Loucy (cell line): ENCODE data around the gene MSL3.

ENCODE experiments used
- H2AFZ ChIP-seq: fragments of 200-600 bp; sonication (generic); 2 replicates; pipeline ENCODE4 v1.6.0; 2016; ENCODE audit warnings: antibody characterized with exemption, mild to moderate bottlenecking, low read length, moderate library complexity
- H3F3A ChIP-seq: fragments of 200-600 bp; 2 replicates; pipeline ENCODE4 v1.6.0; 2016; ENCODE audit warnings: antibody characterized with exemption, low read depth, mild to moderate bottlenecking
- H3K27me3 ChIP-seq: fragments of 200-600 bp; sonication (generic); 2 replicates; pipeline ENCODE4 v1.6.1; 2014; ENCODE audit warnings: low read length, mild to moderate bottlenecking; ENCODE audit not compliant: insufficient read depth, poor library complexity, severe bottlenecking
- H3K36me3 ChIP-seq: fragments of 200-600 bp; sonication (generic); 2 replicates; pipeline ENCODE4 v1.6.1; 2016; ENCODE audit warnings: low read length; ENCODE audit not compliant: insufficient read depth
- H3K4me1 ChIP-seq: fragments of 200-600 bp; sonication (generic); 2 replicates; pipeline ENCODE4 v1.5.1; 2014; ENCODE audit warnings: low read length, mild to moderate bottlenecking; ENCODE audit not compliant: insufficient read depth, poor library complexity, severe bottlenecking
- H3K4me2 ChIP-seq: fragments of 200-600 bp; sonication (generic); 2 replicates; pipeline ENCODE4 v1.6.0; 2014; ENCODE audit warnings: antibody characterized with exemption, low read length, low read depth, mild to moderate bottlenecking; ENCODE audit not compliant: poor library complexity, severe bottlenecking
- H3K4me3 ChIP-seq: fragments of 200-600 bp; sonication (generic); 2 replicates; pipeline ENCODE4 v1.5.1; 2014; ENCODE audit warnings: low read length, mild to moderate bottlenecking, mixed read lengths; ENCODE audit not compliant: poor library complexity, severe bottlenecking
- H3K79me2 ChIP-seq: fragments of 200-600 bp; sonication (generic); 2 replicates; pipeline ENCODE4 v1.6.1; 2014; ENCODE audit warnings: low read length; ENCODE audit not compliant: insufficient read depth
- H3K9ac ChIP-seq: fragments of 200-600 bp; sonication (generic); 2 replicates; pipeline ENCODE4 v1.6.0; 2014; ENCODE audit warnings: mild to moderate bottlenecking, low read depth, low read length, moderate library complexity; ENCODE audit not compliant: poor library complexity, severe bottlenecking
- H3K9me2 ChIP-seq: fragments of 200-600 bp; sonication (generic); replicated peaks from 2 replicates; pipeline ENCODE4 v1.6.1; 2016; ENCODE audit warnings: low read depth, low read length, mixed read lengths
- H3K9me3 ChIP-seq: fragments of 200-600 bp; sonication (generic); 2 replicates; pipeline ENCODE4 v1.6.1; 2014; ENCODE audit warnings: mild to moderate bottlenecking, antibody characterized with exemption, low read length, low read depth; ENCODE audit not compliant: insufficient read depth
- H4K20me1 ChIP-seq: fragments of 200-600 bp; sonication (generic); 2 replicates; pipeline ENCODE4 v1.6.0; 2014; ENCODE audit warnings: antibody characterized with exemption, low read length, mild to moderate bottlenecking; ENCODE audit not compliant: insufficient read depth, poor library complexity, severe bottlenecking
- CTCF ChIP-seq: fragments of 200-600 bp; sonication (generic); conservative IDR thresholded peaks from 2 replicates; pipeline ENCODE4 v1.5.1; 2014; ENCODE audit warnings: mild to moderate bottlenecking, antibody characterized with exemption, low read length
- EZH2phosphoT487 ChIP-seq: fragments of 200-600 bp; IDR thresholded peaks from 2 replicates; pipeline ENCODE4 v1.6.1; 2018; ENCODE audit warnings: antibody characterized with exemption, mild to moderate bottlenecking, moderate library complexity, borderline replicate concordance

Gene MSL3

GRCh38 chrX:11739776-11740175 lies 18.3 kb upstream of the MSL3 start:
- H3K79me2 ChIP-seq: no peaks in the 10 kb centered on the region
- TF ChIP-seq EZH2phosphoT487: no peak
- no peak for TF ChIP-seq CTCF
- H2AFZ ChIP-seq: no peak overlapping the region
- no peaks in the 10 kb centered on the region for H3K4me1 ChIP-seq
- H3K4me3 ChIP-seq: no peak overlapping the region
- no peaks in the 10 kb centered on the region for H3K36me3 ChIP-seq
- H3K27me3 ChIP-seq: no peaks in the 10 kb centered on the region
- H3K9ac ChIP-seq: no peak overlapping the region
- no peaks in the 10 kb centered on the region for H3K9me2 ChIP-seq
- no peaks in the 10 kb centered on the region for H3K9me3 ChIP-seq
- H3F3A ChIP-seq: no peaks in the 10 kb centered on the region
- no peak overlapping the region for H3K4me2 ChIP-seq
- H4K20me1 ChIP-seq: no peaks in the 10 kb centered on the region

DNA sequence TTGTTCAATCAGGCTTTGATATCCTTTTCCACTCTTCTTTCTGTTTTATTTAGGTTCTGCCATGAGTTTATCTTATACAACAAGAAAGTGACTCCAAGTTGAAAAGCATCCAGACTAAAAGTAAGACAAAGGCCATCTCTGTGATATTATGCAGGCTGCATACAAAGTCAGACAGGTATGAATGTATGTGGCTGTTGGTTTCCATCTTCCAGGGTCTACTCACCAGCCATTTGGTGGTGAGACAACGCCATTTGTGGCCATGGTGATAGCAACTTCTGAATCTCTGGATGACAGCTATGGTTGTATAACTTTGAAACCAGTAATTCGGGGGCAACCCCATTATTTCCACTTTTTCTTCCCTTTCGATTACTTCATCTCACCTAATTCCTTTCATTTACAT lies 17.2 kb upstream of the MSL3 start:
- H3K4me3 ChIP-seq: no peak overlapping the region

GRCh38 chrX:11741574-11741973 lies 16.5 kb upstream of the MSL3 start:
- Histone ChIP-seq H3K4me3 (no peak overlapping the region), H3K4me1 (no peaks in the 10 kb centered on the region), H3K9me2 (no peaks in the 10 kb centered on the region), H3K9me3 (no peaks in the 10 kb centered on the region), H3K36me3 (no peaks in the 10 kb centered on the region), H2AFZ (no peak overlapping the region), H3F3A (no peaks in the 10 kb centered on the region), H3K9ac (no peak overlapping the region), H4K20me1 (no peaks in the 10 kb centered on the region), H3K4me2 (no peak overlapping the region), H3K79me2 (no peaks in the 10 kb centered on the region), H3K27me3 (no peaks in the 10 kb centered on the region)
- TF ChIP-seq CTCF (no peak), EZH2phosphoT487 (no peak)

More for the DNA sequence above, 17.2 kb upstream of the MSL3 start:
- Histone ChIP-seq H3K9me3 (no peaks in the 10 kb centered on the region), H3K4me2 (no peak overlapping the region), H3F3A (no peaks in the 10 kb centered on the region), H2AFZ (no peak overlapping the region), H3K36me3 (no peaks in the 10 kb centered on the region), H3K9me2 (no peaks in the 10 kb centered on the region), H3K4me1 (no peaks in the 10 kb centered on the region), H4K20me1 (no peaks in the 10 kb centered on the region), H3K9ac (no peak overlapping the region), H3K27me3 (no peaks in the 10 kb centered on the region), H3K79me2 (no peaks in the 10 kb centered on the region)
- TF ChIP-seq EZH2phosphoT487 (no peak), CTCF (no peak)
